Skeletal muscle tissue (tissue), 4 donors: ENCODE measurements around the gene DSE. TPM values are rescaled to one million over a fixed set of nuclear protein-coding genes. Genes with fewer than 3 reads are reported as not detected.

Experiments used
- H3K27ac ChIP-seq: one replicate; pipeline ENCODE4 v1.7.0; 2013; ENCODE audit warnings: mild to moderate bottlenecking, low read depth, low read length, inconsistent platforms
- H3K27me3 ChIP-seq, 3 donors: one replicate each; pipeline ENCODE4 v1.7.0; 2013; ENCODE audit warnings: low read length in 3 of 3; ENCODE audit not compliant: control insufficient read depth in 3 of 3, insufficient read depth in 3 of 3
- H3K36me3 ChIP-seq, 3 donors: one replicate each; pipeline ENCODE4 v1.7.0; 2013; ENCODE audit warnings: low read length in 3 of 3; ENCODE audit not compliant: control insufficient read depth in 3 of 3, insufficient read depth in 3 of 3
- H3K4me1 ChIP-seq, 3 donors: one replicate each; pipeline ENCODE4 v1.7.0; 2013; ENCODE audit warnings: low read length in 3 of 3, mild to moderate bottlenecking in 3 of 3; ENCODE audit not compliant: control insufficient read depth in 3 of 3, insufficient read depth in 3 of 3
- H3K4me3 ChIP-seq, 3 donors: one replicate each; pipeline ENCODE4 v1.7.0; 2013; ENCODE audit warnings: low read length in 3 of 3
- H3K9ac ChIP-seq, 3 donors: one replicate each; pipeline ENCODE4 v1.7.0; 2013; ENCODE audit warnings: low read length in 3 of 3, mild to moderate bottlenecking in 3 of 3, moderate library complexity in 2 of 3, low read depth in 1 of 3
- H3K9me3 ChIP-seq, 3 donors: one replicate each; pipeline ENCODE4 v1.7.0; 2013; ENCODE audit warnings: low read length in 3 of 3; ENCODE audit not compliant: control insufficient read depth in 3 of 3
- total RNA-seq: library from RNA; depleted of rRNA; stranded (reverse); fragments of >200 nt; gene quantifications from one replicate; pipeline ENCODE4 v1.2.3, GENCODE V29; 2014
- donor health status: Osteomylitis.

The DSE gene
- total RNA-seq, 1 donor from 2014 or later: 26.1 TPM

DNA sequence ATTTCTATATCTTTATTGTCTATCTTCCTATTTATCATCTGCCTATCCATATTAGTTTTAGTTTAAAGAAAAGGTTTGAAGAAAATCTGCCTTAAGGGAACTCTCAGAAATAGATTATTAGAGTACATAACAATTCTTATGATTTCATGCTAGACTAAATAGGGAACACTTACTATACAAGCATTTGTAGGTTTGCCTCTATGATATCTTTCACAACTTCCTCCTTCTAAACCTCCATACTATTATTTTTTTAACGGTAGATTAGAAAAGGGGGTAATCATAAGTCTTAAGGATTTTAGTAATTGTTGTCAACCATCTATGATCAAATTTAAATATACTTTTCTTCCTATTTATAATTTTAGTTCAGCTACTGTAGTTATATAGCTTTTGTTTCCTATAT, 11.6 kb upstream of the DSE start:
- no peak overlapping the region for H3K4me3 ChIP-seq
- H3K4me1 ChIP-seq: no peaks in the 10 kb centered on the region
- no peaks in the 10 kb centered on the region for H3K36me3 ChIP-seq
- no peaks in the 10 kb centered on the region for H3K9me3 ChIP-seq
- H3K27me3 ChIP-seq: no peaks in the 10 kb centered on the region
- H3K27ac ChIP-seq: no peak overlapping the region
- H3K9ac ChIP-seq: no peak overlapping the region

DNA sequence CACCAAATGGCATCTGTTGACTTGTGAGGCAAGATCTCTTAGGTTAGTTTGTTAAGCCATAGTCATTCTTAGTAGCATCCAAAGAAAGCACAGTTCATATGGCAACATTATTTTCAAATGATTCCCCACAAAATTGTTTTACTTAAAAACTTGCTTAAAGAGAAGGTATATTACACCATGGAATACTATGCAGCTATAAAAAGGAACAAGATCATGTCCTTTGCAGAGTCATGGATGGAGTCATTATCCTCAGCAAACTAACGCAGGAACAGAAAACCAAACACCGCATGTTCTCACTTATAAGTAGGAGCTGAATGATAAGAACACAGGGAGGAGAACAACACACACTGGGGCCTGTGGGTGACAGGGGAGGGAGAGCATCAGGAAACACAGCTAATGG, 10.9 kb upstream of the DSE start:
- H3K36me3 ChIP-seq: no peaks in the 10 kb centered on the region
- H3K27me3 ChIP-seq: no peaks in the 10 kb centered on the region
- H3K9me3 ChIP-seq: no peaks in the 10 kb centered on the region
- no peak overlapping the region for H3K4me3 ChIP-seq
- no peak overlapping the region for H3K27ac ChIP-seq
- no peaks in the 10 kb centered on the region for H3K4me1 ChIP-seq
- H3K9ac ChIP-seq: no peak overlapping the region

DNA sequence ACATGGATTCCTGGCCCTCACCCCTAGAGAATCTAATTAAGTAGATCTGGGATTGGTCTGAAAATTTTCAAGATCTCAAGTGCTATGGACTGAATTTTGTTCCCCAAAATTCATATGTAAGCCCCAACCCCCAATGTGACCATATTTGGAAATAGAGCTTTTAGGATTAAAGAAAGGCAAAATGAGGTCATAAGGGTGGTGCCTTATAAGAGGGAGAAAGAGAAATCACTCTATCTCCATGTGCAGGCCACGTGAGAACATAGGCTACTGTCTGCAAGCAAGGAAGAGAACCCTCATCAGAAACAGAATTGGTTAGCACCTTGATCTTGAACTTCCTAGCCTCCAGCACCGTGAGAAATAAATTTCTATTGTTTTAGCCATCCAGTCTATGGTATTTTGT, 8.5 kb upstream of the DSE start:
- Histone ChIP-seq H3K36me3 (no peaks in the 10 kb centered on the region), H3K4me3 (no peak overlapping the region), H3K27ac (no peak overlapping the region), H3K27me3 (no peaks in the 10 kb centered on the region), H3K4me1 (no peaks in the 10 kb centered on the region), H3K9ac (no peak overlapping the region), H3K9me3 (no peaks in the 10 kb centered on the region)

DNA sequence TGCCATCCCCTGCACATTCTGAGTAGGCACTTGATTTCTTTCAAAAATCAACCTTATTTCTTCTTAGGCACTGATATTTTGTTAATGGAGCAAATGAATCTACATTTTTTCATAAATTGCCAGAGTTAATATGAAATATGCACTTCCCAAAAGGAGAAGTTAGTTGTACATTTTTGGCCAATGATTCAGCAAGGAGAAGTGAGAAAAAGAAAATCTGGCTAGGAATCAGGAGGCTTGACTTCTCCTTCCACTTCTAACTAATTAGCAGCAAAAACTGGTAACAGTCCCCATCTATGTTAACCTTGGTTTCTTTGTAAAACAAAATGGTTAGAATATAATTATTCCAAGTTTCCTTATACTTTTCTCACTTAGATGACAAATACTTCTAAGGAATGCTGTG, 7.0 kb upstream of the DSE start:
- no peaks in the 10 kb centered on the region for H3K36me3 ChIP-seq
- no peaks in the 10 kb centered on the region for H3K4me1 ChIP-seq
- no peak overlapping the region for H3K27ac ChIP-seq
- H3K9me3 ChIP-seq: no peaks in the 10 kb centered on the region
- H3K9ac ChIP-seq: no peak overlapping the region
- no peaks in the 10 kb centered on the region for H3K27me3 ChIP-seq
- H3K4me3 ChIP-seq: no peak overlapping the region

GRCh38 chr6:116364321-116364720, 6.4 kb upstream of the DSE start:
- Histone ChIP-seq H3K36me3 (no peaks in the 10 kb centered on the region), H3K9ac (no peak overlapping the region), H3K9me3 (no peaks in the 10 kb centered on the region), H3K4me1 (no peaks in the 10 kb centered on the region), H3K27ac (no peak overlapping the region), H3K27me3 (no peaks in the 10 kb centered on the region), H3K4me3 (no peak overlapping the region)

- no peaks in the 10 kb centered on the region for H3K9me3 ChIP-seq
- peaks cover 4 to 5% (median 4%) of the 10 kb centered on the region in 3 donors for H3K4me1 ChIP-seq
- H3K36me3 ChIP-seq: no peaks in the 10 kb centered on the region
- H3K9ac ChIP-seq: no peak overlapping the region
- H3K4me3 ChIP-seq: no peak overlapping the region
- no peaks in the 10 kb centered on the region for H3K27me3 ChIP-seq
- H3K27ac ChIP-seq: no peak overlapping the region
Measured at GRCh38 chr6:116365743-116366142, 5.0 kb upstream of the DSE start.

DNA sequence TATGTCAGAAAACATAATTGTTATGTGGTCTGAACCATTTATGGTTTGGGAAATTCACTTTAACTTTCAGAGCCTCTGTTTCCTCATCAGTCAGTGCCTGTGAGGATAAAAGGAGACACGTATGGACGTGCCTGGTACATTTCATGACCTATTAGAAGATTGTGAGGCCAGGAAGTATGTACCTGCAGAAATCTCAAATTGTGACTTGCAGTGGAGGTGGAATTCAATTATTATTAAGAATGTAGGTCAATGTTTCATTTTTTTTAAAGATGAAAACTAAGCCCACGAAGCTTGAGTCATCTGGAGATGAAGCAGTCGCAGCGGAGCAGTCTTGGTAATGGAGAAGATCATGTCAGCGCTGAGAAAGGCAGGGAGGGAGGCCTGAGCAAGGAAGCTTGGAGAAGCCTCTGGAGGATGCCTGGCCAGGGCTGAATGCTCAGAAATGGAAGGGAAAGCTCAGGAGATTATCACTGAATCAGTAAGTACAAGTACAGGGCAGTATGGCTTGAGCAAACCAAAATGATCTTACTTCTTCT, 3.9 kb upstream of the DSE start:
- Histone ChIP-seq H3K9ac (no peak overlapping the region), H3K27ac (no peak overlapping the region), H3K4me3 (no peak overlapping the region), H3K27me3 (no peaks in the 10 kb centered on the region), H3K36me3 (no peaks in the 10 kb centered on the region), H3K4me1 (peaks cover 4 to 12% (median 4%) of the 10 kb centered on the region in 3 donors), H3K9me3 (no peaks in the 10 kb centered on the region)

- no peaks in the 10 kb centered on the region for H3K9me3 ChIP-seq
- peak overlapping the region in 2 of 3 donors; percentile 77 to 81 for H3K4me3 ChIP-seq
- H3K27me3 ChIP-seq: no peaks in the 10 kb centered on the region
- H3K4me1 ChIP-seq: peaks cover 4 to 12% (median 4%) of the 10 kb centered on the region in 3 donors
- peak overlapping the region; percentile 88 for H3K27ac ChIP-seq
- peak overlapping the region in 1 of 3 donors; percentile 93 for H3K9ac ChIP-seq
- H3K36me3 ChIP-seq: no peaks in the 10 kb centered on the region
Measured at GRCh38 chr6:116369540-116369939, 1.2 kb upstream of the DSE start.

GRCh38 chr6:116369964-116370759, 585 bp upstream of the DSE start:
- Histone ChIP-seq H3K9me3 (no peaks in the 10 kb centered on the region), H3K27ac (peak overlapping the region; percentile 88), H3K36me3 (no peaks in the 10 kb centered on the region), H3K27me3 (no peaks in the 10 kb centered on the region), H3K4me1 (peaks cover 4 to 12% (median 4%) of the 10 kb centered on the region in 3 donors), H3K4me3 (peak overlapping the region; percentile 77 to 91 (median 81)), H3K9ac (peak overlapping the region; percentile 63 to 93 (median 77))

DNA sequence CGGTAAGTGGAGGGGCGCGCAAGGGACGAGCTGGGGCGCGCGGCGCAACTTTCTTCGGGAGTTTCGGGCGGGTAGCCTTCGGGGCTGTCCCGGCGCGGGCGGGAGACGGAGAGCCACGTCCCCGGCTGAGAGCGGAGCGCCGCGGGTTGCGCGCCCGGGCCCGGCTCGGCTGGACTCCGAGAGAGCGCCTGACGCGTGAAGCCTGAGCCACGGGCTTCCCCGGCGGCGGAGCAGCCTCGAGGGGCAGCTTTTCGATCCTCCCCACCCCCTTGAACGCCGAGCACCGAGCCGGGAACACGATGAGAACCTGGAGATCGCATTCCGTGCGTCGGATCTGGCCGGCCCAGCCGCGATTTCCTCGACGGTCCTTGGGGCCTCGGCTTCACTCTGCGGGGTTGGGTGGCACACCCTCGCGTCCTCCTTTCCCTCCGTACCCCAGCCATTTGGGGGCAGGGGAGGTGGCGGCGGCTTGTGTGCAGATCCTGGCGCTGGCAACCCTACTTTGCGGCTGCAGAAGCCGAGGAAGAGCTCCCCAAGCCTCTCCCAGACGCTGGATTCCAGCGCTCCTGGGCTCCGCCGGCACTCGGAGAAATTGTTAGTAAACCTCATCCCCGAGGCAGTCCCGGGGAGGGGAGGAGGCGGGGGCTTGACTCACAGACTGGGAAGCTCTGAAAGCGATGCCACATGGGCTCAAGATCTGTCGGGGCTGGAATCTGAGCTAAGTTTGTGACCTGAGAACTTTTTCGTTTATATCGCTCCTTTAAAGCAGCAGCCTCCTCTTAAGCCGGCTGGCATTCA, 572 bp downstream of the DSE start:
- peaks cover 4 to 12% (median 4%) of the 10 kb centered on the region in 3 donors for H3K4me1 ChIP-seq
- H3K27me3 ChIP-seq: no peaks in the 10 kb centered on the region

More for the DNA sequence above, 572 bp downstream of the DSE start:
- Histone ChIP-seq H3K36me3 (no peaks in the 10 kb centered on the region), H3K4me3 (peak overlapping the region; percentile 81 to 91 (median 88)), H3K27ac (peak overlapping the region; percentile 88), H3K9ac (peak overlapping the region; percentile 77 to 95 (median 93)), H3K9me3 (no peaks in the 10 kb centered on the region)
